CD4-positive, alpha-beta T cell (primary cell): Measurements from ENCODE around the gene ALPL. TPM values are rescaled to one million over a fixed set of nuclear protein-coding genes. Genes with fewer than 3 reads are reported as not detected.

Experiments
- ATAC-seq: fragments of 200-7000 bp; cut with Tn5 transposase; one replicate; pipeline ENCODE4 v1.10.0; 2022; ENCODE audit warnings: mild to moderate bottlenecking; ENCODE audit not compliant: poor library complexity
- CTCF ChIA-PET: fragments of 350-600 bp; sonication (Branson Sonifier 250); formaldehyde crosslinking; loops from one replicate; lab custom pipeline; 2021; ENCODE audit warnings: antibody characterized with exemption, inconsistent platforms; lab: Charles Lee
- POLR2A ChIA-PET: fragments of 350-600 bp; sonication (Branson Sonifier 250); formaldehyde crosslinking; loops from one replicate; lab custom pipeline; 2021; ENCODE audit warnings: antibody characterized with exemption, inconsistent platforms; lab: Charles Lee
- DNase-seq, 14 experiments: peaks; one replicate each; pipeline ENCODE4 v3.0.0-alpha.2; 2013 to 2020; ENCODE audit warnings: mixed read lengths in 2 of 14
- H3K27ac ChIP-seq, 2 donors: one replicate each; pipeline versions ENCODE4 v1.5.1 to v1.7.0; 2013; ENCODE audit warnings: low read length in 2 of 2, low read depth in 1 of 2, mild to moderate bottlenecking in 1 of 2
- H3K27me3 ChIP-seq, 2 experiments: 1 replicate in 1 of 2; 2 replicates in 1 of 2; pipeline versions ENCODE4 v1.6.1 to v1.7.0; 2013; ENCODE audit warnings: low read length in 2 of 2, control low read depth in 1 of 2, mild to moderate bottlenecking in 1 of 2, moderate library complexity in 1 of 2; ENCODE audit not compliant: insufficient read depth in 2 of 2, control insufficient read depth in 1 of 2
- H3K36me3 ChIP-seq: one replicate; pipeline ENCODE4 v1.6.1; 2013; ENCODE audit warnings: low read length, control low read depth; ENCODE audit not compliant: insufficient read depth
- H3K4me1 ChIP-seq: one replicate; pipeline ENCODE4 v1.6.1; 2013; ENCODE audit warnings: low read length, control low read depth; ENCODE audit not compliant: insufficient read depth
- H3K4me3 ChIP-seq: one replicate; pipeline ENCODE4 v1.5.1; 2013; ENCODE audit warnings: mild to moderate bottlenecking, low read length, moderate library complexity
- H3K9me3 ChIP-seq, 2 experiments: 1 replicate in 1 of 2; 2 replicates in 1 of 2; pipeline versions ENCODE4 v1.6.1 to v1.7.0; 2013; ENCODE audit warnings: low read length in 2 of 2, mild to moderate bottlenecking in 2 of 2, control low read depth in 1 of 2, moderate library complexity in 1 of 2; ENCODE audit not compliant: control insufficient read depth in 1 of 2, insufficient read depth in 1 of 2
- H3K27ac Mint-ChIP-seq: one replicate; pipeline ENCODE4 v1.8.0; 2020; ENCODE audit warnings: mixed read lengths
- H3K27me3 Mint-ChIP-seq: one replicate; pipeline ENCODE4 v1.8.0; 2021; ENCODE audit warnings: mixed read lengths
- H3K36me3 Mint-ChIP-seq: one replicate; pipeline ENCODE4 v1.8.0; 2021; ENCODE audit warnings: low read depth, mixed read lengths
- H3K4me1 Mint-ChIP-seq: one replicate; pipeline ENCODE4 v1.8.0; 2021; ENCODE audit warnings: low read depth, mixed read lengths
- H3K4me3 Mint-ChIP-seq: one replicate; pipeline ENCODE4 v1.8.0; 2020; ENCODE audit warnings: mild to moderate bottlenecking, mixed read lengths
- H3K9me3 Mint-ChIP-seq: one replicate; pipeline ENCODE4 v1.8.0; 2020; ENCODE audit warnings: mixed read lengths
- CTCF ChIP-seq: fragments of 200-600 bp; IDR thresholded peaks from one replicate; pipeline ENCODE4 v1.8.0; 2022; ENCODE audit warnings: antibody characterized with exemption, mild to moderate bottlenecking
- intact Hi-C, 2 experiments: fragments of 100-400 bp; cut with DNase I in 1 of 2; cut with micrococcal nuclease in 1 of 2; formaldehyde crosslinking; loops; one replicate each; pipeline versions ENCODE4 v1.15.1 to v1.9.0; 2023 to 2025; cut with DNase I, micrococcal nuclease
- total RNA-seq, 174 experiments: library from RNA in 2 of 174; stranded (reverse) in 2 of 174; gene quantifications; one replicate each; pipeline ENCODE4 v1.2.3 and lab custom pipeline; 2021 to 2026

Gene ALPL
- total RNA-seq, 2 experiments from 2014 or later: not detected

GRCh38 chr1:21534146-21534545, 24.9 kb downstream of the ALPL start:
- H3K27me3 Mint-ChIP-seq: peaks cover 43% of the 10 kb centered on the region

GRCh38 chr1:21534674-21535378, 25.6 kb downstream of the ALPL start:
- Histone ChIP-seq H3K27ac (no peak overlapping the region), H3K9me3 (peaks cover 0 to 4% of the 10 kb centered on the region in 2 experiments), H3K27me3 (peaks cover 7 to 9% of the 10 kb centered on the region in 2 experiments), H3K4me1 (no peaks in the 10 kb centered on the region), H3K36me3 (no peaks in the 10 kb centered on the region), H3K4me3 (no peak overlapping the region)
- intact Hi-C loops: no loop called here
- no peaks in the 10 kb centered on the region for H3K36me3 Mint-ChIP-seq
- peak in 4 of 14 experiments; percentile 7 to 34 (median 21) for DNase-seq
- H3K27ac Mint-ChIP-seq: no peak overlapping the region
- H3K4me3 Mint-ChIP-seq: no peak overlapping the region
- ChIA-PET POLR2A (no interaction called here), CTCF (no interaction called here)
- peaks cover 46% of the 10 kb centered on the region for H3K27me3 Mint-ChIP-seq
- no peak for TF ChIP-seq CTCF
- no peaks in the 10 kb centered on the region for H3K9me3 Mint-ChIP-seq
- no peak for ATAC-seq
- no peaks in the 10 kb centered on the region for H3K4me1 Mint-ChIP-seq

More at GRCh38 chr1:21534146-21534545, 24.9 kb downstream of the ALPL start:
- Mint-ChIP-seq H3K27ac (no peak overlapping the region), H3K36me3 (no peaks in the 10 kb centered on the region), H3K4me1 (no peaks in the 10 kb centered on the region), H3K4me3 (no peak overlapping the region), H3K9me3 (no peaks in the 10 kb centered on the region)
- no peak for TF ChIP-seq CTCF
- H3K4me3 ChIP-seq: no peak overlapping the region
- ATAC-seq (no peak), DNase-seq (no peak)
- no peaks in the 10 kb centered on the region for H3K36me3 ChIP-seq
- H3K4me1 ChIP-seq: no peaks in the 10 kb centered on the region
- ChIA-PET POLR2A (no interaction called here), CTCF (no interaction called here)
- H3K27ac ChIP-seq: no peak overlapping the region
- intact Hi-C loops: no loop called here
- H3K9me3 ChIP-seq: peaks cover 0 to 4% of the 10 kb centered on the region in 2 experiments
- peaks cover 6 to 9% of the 10 kb centered on the region in 2 experiments for H3K27me3 ChIP-seq

GRCh38 chr1:21536218-21536617, 27.0 kb downstream of the ALPL start:
- Histone ChIP-seq H3K4me3 (no peak overlapping the region), H3K27me3 (peaks cover 7 to 12% of the 10 kb centered on the region in 2 experiments), H3K36me3 (no peaks in the 10 kb centered on the region), H3K27ac (no peak overlapping the region), H3K4me1 (no peaks in the 10 kb centered on the region), H3K9me3 (peaks cover 0 to 4% of the 10 kb centered on the region in 2 experiments)
- Mint-ChIP-seq H3K4me3 (no peak overlapping the region), H3K9me3 (no peaks in the 10 kb centered on the region), H3K36me3 (no peaks in the 10 kb centered on the region), H3K27me3 (peaks cover 57% of the 10 kb centered on the region), H3K4me1 (no peaks in the 10 kb centered on the region), H3K27ac (no peak overlapping the region)
- intact Hi-C loops: no loop called here
- no peak for ATAC-seq
- no peak for TF ChIP-seq CTCF
- ChIA-PET CTCF (no interaction called here), POLR2A (no interaction called here)
- DNase-seq: no peak
